ENCODE results near the gene RAVER1. TPM values are rescaled to one million over a fixed set of nuclear protein-coding genes. Genes with fewer than 3 reads are reported as not detected.

Gene RAVER1
- total and polyA plus RNA-seq, 2 of the 13 experiments (the other 11 are each of a cell fraction or from before 2014, with no cell fraction given): 3.6 to 7.9 TPM

DNA sequence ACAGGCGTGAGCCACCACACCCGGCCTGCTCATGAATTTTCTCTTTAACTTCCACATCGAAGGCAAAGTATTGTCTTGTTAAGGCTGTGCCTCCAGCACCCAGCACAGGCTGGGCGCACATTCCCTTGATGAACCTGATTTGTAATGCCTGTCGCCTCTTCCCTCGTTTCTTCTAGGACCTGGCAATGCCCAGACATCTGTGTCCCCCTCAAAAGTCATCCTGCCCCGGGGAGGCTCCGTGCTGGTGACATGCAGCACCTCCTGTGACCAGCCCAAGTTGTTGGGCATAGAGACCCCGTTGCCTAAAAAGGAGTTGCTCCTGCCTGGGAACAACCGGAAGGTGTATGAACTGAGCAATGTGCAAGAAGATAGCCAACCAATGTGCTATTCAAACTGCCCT, 58.7 kb downstream of the RAVER1 start:
- Histone ChIP-seq H3K79me2 (ENCODE audit: insufficient read depth, low read length) (peaks cover 28% of the 10 kb centered on the region), H3K9me3 (ENCODE audit: low read length) (no peaks in the 10 kb centered on the region), H3K36me3 (replicated peaks in 1 of 2; ENCODE audit: control insufficient read depth in 1 of 2, insufficient read depth in 2 of 2, low read length in 2 of 2) (peaks cover 8 to 31% of the 10 kb centered on the region in 2 experiments; a peak in 4 of 5 replicates), H3K27me3 (ENCODE audit: control insufficient read depth in 1 of 2, insufficient read depth in 2 of 2, low read length in 2 of 2) (no peaks in the 10 kb centered on the region), H3K9ac (ENCODE audit: insufficient read depth, low read depth, low read length) (no peak overlapping the region), H3K27ac (ENCODE audit: extremely low read length, insufficient read depth, low read length) (no peak overlapping the region), H3K4me3 (replicated peaks in 1 of 3; ENCODE audit: insufficient read depth in 1 of 3, low read depth in 2 of 3, low read length in 3 of 3) (no peak overlapping the region), H3K4me2 (ENCODE audit: low read depth, low read length) (no peak overlapping the region), H3K4me1 (ENCODE audit: insufficient read depth, low read length) (peaks cover 42% of the 10 kb centered on the region), H4K20me1 (ENCODE audit: insufficient read depth, low read length) (peaks cover 3% of the 10 kb centered on the region; the same call in 1 of the 2 replicates), H2AFZ (ENCODE audit: low read length) (no peak overlapping the region)
- BruUV-seq (replicated peaks): no TSS peak
- TF ChIP-seq GFI1 (CRISPR knock-in tag; IDR thresholded peaks at IDR 0.05; ENCODE audit: borderline replicate concordance) (no peak), DPF2 (CRISPR knock-in tag; IDR thresholded peaks at IDR 0.05; ENCODE audit: borderline replicate concordance, low read depth) (no peak), ZNF878 (CRISPR knock-in tag; IDR thresholded peaks at IDR 0.05) (no peak), NCOA2 (CRISPR knock-in tag; IDR thresholded peaks at IDR 0.05) (no peak), ZBTB20 (CRISPR knock-in tag; IDR thresholded peaks at IDR 0.05; ENCODE audit: borderline replicate concordance, low read depth) (no peak), KLF6 (CRISPR knock-in tag; IDR thresholded peaks at IDR 0.05) (no peak), MTF2 (CRISPR knock-in tag; IDR thresholded peaks at IDR 0.05; ENCODE audit: borderline replicate concordance) (no peak), RBM39 (IDR thresholded peaks at IDR 0.05; ENCODE audit: low read depth, low read length, poor library complexity, severe bottlenecking) (no peak), NFATC3 (CRISPR knock-in tag; IDR thresholded peaks at IDR 0.05) (no peak), FOSL2 (CRISPR knock-in tag; IDR thresholded peaks at IDR 0.05) (no peak)
- TF ChIP-seq, protein P1, sequence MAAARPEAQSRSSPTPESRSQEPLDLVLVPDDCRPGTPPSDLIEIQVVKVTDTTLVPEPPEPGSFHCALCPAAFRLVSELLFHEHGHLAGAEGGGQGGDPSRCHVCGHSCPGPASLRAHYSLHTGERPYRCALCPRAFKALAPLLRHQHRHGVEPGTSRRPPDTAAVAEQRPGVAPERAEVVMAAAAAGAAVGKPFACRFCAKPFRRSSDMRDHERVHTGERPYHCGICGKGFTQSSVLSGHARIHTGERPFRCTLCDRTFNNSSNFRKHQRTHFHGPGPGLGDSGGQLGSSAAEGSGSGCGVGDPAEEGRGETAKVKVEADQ (CRISPR knock-in tag; IDR thresholded peaks at IDR 0.05; ENCODE audit: borderline replicate concordance): no peak
- TF ChIP-seq, protein P2, sequence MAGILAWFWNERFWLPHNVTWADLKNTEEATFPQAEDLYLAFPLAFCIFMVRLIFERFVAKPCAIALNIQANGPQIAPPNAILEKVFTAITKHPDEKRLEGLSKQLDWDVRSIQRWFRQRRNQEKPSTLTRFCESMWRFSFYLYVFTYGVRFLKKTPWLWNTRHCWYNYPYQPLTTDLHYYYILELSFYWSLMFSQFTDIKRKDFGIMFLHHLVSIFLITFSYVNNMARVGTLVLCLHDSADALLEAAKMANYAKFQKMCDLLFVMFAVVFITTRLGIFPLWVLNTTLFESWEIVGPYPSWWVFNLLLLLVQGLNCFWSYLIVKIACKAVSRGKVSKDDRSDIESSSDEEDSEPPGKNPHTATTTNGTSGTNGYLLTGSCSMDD (CRISPR knock-in tag; IDR thresholded peaks at IDR 0.05): no peak
- TF ChIP-seq, protein P3, sequence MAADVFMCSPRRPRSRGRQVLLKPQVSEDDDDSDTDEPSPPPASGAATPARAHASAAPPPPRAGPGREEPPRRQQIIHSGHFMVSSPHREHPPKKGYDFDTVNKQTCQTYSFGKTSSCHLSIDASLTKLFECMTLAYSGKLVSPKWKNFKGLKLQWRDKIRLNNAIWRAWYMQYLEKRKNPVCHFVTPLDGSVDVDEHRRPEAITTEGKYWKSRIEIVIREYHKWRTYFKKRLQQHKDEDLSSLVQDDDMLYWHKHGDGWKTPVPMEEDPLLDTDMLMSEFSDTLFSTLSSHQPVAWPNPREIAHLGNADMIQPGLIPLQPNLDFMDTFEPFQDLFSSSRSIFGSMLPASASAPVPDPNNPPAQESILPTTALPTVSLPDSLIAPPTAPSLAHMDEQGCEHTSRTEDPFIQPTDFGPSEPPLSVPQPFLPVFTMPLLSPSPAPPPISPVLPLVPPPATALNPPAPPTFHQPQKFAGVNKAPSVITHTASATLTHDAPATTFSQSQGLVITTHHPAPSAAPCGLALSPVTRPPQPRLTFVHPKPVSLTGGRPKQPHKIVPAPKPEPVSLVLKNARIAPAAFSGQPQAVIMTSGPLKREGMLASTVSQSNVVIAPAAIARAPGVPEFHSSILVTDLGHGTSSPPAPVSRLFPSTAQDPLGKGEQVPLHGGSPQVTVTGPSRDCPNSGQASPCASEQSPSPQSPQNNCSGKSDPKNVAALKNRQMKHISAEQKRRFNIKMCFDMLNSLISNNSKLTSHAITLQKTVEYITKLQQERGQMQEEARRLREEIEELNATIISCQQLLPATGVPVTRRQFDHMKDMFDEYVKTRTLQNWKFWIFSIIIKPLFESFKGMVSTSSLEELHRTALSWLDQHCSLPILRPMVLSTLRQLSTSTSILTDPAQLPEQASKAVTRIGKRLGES (CRISPR knock-in tag; IDR thresholded peaks at IDR 0.05; ENCODE audit: borderline replicate concordance): no peak
- TF ChIP-seq, protein P4, sequence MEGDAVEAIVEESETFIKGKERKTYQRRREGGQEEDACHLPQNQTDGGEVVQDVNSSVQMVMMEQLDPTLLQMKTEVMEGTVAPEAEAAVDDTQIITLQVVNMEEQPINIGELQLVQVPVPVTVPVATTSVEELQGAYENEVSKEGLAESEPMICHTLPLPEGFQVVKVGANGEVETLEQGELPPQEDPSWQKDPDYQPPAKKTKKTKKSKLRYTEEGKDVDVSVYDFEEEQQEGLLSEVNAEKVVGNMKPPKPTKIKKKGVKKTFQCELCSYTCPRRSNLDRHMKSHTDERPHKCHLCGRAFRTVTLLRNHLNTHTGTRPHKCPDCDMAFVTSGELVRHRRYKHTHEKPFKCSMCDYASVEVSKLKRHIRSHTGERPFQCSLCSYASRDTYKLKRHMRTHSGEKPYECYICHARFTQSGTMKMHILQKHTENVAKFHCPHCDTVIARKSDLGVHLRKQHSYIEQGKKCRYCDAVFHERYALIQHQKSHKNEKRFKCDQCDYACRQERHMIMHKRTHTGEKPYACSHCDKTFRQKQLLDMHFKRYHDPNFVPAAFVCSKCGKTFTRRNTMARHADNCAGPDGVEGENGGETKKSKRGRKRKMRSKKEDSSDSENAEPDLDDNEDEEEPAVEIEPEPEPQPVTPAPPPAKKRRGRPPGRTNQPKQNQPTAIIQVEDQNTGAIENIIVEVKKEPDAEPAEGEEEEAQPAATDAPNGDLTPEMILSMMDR (CRISPR knock-in tag; IDR thresholded peaks at IDR 0.05): no peak
- ATAC-seq (no peak), FAIRE-seq (no peak), DNase-seq (ENCODE audit: low spot score) (no peak)
- ChIA-PET POLR2A (interaction anchor here (6.5 kb wide), 1 partner anchor 14 kb away, joined by 149 read pairs; the partner anchor contains the start of genes ICAM4 and ICAM5), CTCF (ENCODE audit: low intra/inter-chr PET ratio, low total read pairs) (no interaction called here)
- intact Hi-C loops (cut with micrococcal nuclease; ENCODE audit: unreplicated experiment) (no loop called here), in situ Hi-C loops (cut with HindIII; ENCODE audit: extremely low pct_ligation_motif_present, low pct_unique_long_range_greater_than_20kb) (loop anchor here (5.0 kb wide), 1 partner anchor 118 kb away; no protein-coding TSS in a partner anchor)
- 94% methylated on average over 10 of the region's 10 CpGs for WGBS (ENCODE audit: low lambda C conversion rate)

All from HepG2 (cell line).